GM19351 (cell line): ENCODE results near the gene LRRC49.
"Not testable (repeated sequence)": the region's sequence is repeated elsewhere in the genome, so short reads cannot be mapped to it uniquely, and the experiment has no call there.

Experiments
- ATAC-seq: cut with Tn5 transposase; IDR thresholded peaks from one replicate; pipeline ENCODE4 v1.9.1; 2021; ENCODE audit warnings: mild to moderate bottlenecking, moderate library complexity; ENCODE audit not compliant: unreplicated experiment

LRRC49 gene

DNA sequence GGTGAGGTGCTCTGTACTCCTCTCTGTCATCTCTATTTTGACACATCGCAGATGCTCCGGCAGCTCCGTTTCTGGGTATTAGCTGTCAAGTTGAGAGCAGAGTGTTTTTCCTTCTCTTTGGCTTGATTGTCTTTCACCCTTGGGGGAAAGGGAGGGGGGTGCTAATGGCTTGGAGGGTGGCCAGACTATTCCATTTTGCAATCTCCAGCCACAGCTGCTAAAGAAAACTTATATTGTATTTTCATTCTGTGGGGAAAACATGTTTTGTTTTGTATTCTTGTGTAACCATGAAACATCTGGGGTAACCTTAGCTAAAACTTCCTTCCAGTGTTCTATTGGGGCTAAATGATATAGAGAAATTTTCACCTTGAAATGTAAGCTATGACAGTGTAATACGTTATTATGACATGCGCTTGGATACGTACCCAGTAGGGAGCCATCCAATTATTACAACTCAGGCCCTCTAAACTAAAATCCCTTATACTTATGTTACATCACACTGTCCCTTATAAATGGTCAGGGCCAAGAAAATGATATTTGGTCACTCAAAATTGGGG is 24.6 kb upstream of the LRRC49 start:
- ATAC-seq = no peak

GRCh38 chr15:70869346-70869745 is 23.3 kb upstream of the LRRC49 start:
- no peak for ATAC-seq

DNA sequence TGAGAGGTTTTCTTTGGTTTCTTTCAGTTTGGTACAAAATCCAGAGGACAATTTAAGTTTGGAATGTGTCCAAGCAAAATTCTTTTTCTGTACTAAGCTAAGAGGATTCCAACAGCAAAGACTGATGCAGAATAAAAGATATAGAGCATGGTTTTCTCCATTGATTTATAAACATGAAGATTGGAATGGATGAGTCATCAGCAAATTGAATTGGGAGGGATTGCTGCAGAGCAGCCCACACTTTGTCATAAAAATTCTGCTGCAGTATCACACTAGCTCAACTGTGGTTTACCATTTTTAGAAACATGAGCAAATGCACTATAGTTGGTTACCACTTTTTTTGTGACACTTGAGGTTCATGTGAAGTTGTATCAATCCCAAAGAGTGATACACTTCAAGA is 22.6 kb upstream of the LRRC49 start:
- no peak for ATAC-seq

GRCh38 chr15:70871490-70871889 is 21.1 kb upstream of the LRRC49 start:
- ATAC-seq = not testable (repeated sequence)

- ATAC-seq = no peak
Observed at GRCh38 chr15:70873232-70874054, 19.2 kb upstream of the LRRC49 start.

DNA sequence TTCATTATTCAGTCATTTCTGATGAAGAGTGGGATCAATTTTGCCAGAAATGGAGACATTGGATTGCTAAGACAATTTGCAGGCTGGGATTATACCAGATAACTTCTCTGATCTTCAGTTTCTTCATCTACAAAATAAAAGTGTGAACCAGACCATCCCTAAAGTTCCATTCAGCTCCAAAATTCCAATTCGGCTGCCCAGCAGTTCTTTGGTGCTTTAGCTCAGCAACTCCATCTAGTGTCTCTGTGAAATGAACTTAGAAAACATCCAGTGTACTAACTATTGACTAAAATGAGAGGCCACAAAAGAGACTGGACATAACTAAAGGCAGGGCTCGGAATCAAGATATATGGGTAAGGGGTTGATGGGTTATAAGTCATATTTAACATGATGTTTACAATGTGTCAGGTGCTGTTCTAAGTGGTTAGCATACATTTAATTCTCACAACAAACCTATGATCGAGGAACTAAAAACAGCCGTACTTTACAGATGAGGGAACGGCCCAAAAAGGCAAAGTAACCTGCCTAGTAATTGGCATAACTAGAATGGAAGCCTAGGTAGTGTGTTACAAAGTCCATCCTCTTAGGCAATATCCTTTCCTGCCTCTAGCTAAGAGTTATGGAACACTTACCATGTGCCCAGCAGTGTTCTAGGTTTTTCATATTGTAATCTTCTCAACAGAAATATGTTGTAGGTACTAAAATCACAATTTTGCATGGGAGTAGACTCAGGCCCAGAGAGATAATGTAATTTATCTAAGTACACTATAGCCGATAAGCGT is 17.4 kb upstream of the LRRC49 start:
- ATAC-seq = no peak

- peak; percentile 67 for ATAC-seq
Observed at GRCh38 chr15:70876011-70876410, 16.6 kb upstream of the LRRC49 start.

- ATAC-seq = no peak
Observed at GRCh38 chr15:70876683-70877082, 15.9 kb upstream of the LRRC49 start.

DNA sequence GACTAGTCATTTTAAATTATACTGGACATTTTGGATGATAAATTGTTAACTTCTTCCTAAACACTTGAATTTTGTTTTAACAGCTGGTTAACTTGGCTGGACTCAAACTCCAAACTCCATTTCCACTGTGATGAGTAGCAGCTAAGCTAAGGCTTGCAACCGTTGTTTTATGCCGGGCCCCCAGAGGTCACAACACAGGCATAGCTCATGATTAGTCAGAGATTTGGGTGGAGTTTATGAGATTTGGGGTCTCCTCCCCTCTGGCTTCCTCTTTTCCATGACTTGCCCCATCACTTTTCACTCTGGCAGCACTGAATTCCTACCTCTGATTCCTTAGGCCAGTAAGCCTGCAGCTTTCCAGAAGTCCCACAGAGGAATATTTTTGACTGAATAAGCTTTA is 13.2 kb upstream of the LRRC49 start:
- no peak for ATAC-seq

- ATAC-seq = no peak
Observed at GRCh38 chr15:70880781-70881180, 11.8 kb upstream of the LRRC49 start.

GRCh38 chr15:70882361-70882760 is 10.3 kb upstream of the LRRC49 start:
- no peak for ATAC-seq

- ATAC-seq = peak; percentile 21
Observed at GRCh38 chr15:70892912-70893560, 410 bp downstream of the LRRC49 start.

GRCh38 chr15:70902107-70902506 is 9.5 kb downstream of the LRRC49 start:
- ATAC-seq = no peak

DNA sequence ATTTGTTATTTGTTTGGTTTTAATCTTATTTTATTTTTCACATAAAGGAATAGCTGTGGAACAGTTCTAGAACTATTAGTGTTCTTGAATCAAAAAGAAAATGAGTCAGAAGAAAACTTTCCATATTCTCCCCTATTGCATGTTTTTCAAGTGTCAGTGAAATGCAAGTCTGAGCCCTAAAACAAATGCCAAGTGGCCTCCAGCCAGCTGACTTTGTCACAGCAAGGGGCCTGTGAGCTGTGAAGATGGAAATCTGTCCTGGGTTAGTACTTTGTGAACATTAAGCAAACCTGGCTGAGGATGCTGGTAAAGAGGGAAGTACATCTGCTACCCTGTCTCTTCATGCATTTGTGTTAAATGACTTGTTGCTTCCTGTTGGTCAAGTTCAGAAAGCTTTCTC is 14.2 kb downstream of the LRRC49 start:
- ATAC-seq = no peak

DNA sequence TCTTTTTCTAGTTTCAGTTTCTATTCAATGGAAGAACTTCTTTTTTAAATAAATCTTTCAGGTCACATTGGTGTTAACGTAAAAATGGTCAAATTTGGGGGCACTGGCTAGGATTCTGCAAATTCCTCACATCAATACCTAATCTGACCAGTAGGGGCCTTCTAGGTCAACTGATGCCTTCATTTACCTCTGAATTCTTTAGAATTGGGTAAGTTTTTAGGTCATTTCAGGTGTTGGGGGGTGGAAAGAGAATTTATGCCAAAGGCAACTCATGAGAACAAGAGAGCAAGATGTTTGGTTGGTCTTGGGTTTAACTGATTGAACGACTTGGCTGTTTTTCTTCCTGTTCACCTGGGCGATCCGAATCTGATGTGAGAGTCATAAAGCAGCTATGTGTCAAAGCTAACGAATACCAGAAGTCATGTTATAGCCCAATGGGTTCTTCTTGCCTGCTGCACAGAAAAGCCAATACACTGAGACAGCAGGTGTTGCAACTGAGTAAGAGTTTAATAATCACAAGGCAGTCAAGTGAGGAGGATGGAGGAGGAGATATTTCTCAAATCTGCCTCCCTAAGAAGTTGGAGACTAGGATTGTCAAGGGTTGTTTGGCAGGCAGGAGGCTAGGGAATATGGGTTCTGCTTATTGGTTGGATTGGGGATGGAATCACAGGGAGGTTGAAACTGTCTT is 15.3 kb downstream of the LRRC49 start:
- no peak for ATAC-seq

- no peak for ATAC-seq
Observed at GRCh38 chr15:70910958-70911357, 18.3 kb downstream of the LRRC49 start.

- ATAC-seq = no peak
Observed at GRCh38 chr15:70912187-70912586, 19.6 kb downstream of the LRRC49 start.

GRCh38 chr15:70916531-70916930 is 23.9 kb downstream of the LRRC49 start:
- ATAC-seq = no peak

DNA sequence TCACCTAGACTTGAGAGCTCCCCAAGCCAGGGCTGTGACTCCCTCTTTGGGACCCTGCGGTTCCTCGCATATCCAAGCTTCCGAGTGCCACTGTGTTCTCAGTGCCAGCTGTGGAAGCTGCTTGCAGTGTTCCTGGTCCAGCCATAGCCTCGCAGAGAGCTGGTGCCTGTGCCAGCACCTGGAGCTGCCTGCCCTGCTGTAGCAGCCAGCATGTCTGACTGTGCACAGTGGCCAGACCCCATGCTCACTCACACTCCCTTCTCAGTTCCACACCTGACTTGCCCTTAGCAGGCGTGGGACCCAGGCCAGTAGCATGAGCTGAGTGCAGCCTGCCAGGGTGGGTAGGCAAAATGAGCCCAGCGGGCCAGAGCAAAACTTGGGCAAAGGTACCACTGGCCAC is 25.3 kb downstream of the LRRC49 start:
- ATAC-seq = no peak

- no peak for ATAC-seq
Observed at GRCh38 chr15:70920981-70921696, 28.5 kb downstream of the LRRC49 start.
